Measurements from ENCODE around the gene ITGAD. TPM values are rescaled to one million over a fixed set of nuclear protein-coding genes. Genes with fewer than 3 reads are reported as not detected.

The ITGAD gene
- total RNA-seq, 1 donor from 2014 or later: not detected

- Histone ChIP-seq H3K27me3 (ENCODE audit: control insufficient read depth, insufficient read depth, low read length) (no peaks in the 10 kb centered on the region), H3K4me3 (ENCODE audit: low read depth, low read length) (no peak overlapping the region), H3K36me3 (ENCODE audit: control insufficient read depth, insufficient read depth, low read length) (no peaks in the 10 kb centered on the region)
- DNase-seq (ENCODE audit: low read depth): no peak
- no peak for TF ChIP-seq CTCF (IDR thresholded peaks at IDR 0.05; ENCODE audit: insufficient read depth, low read length, poor library complexity, severe bottlenecking)
Observed at GRCh38 chr16:31363721-31364120, 29.4 kb upstream of the ITGAD start.

GRCh38 chr16:31364421-31364820, 28.7 kb upstream of the ITGAD start:
- TF ChIP-seq CTCF (IDR thresholded peaks at IDR 0.05; ENCODE audit: insufficient read depth, low read length, poor library complexity, severe bottlenecking): no peak
- Histone ChIP-seq H3K4me3 (ENCODE audit: low read depth, low read length) (no peak overlapping the region), H3K27me3 (ENCODE audit: control insufficient read depth, insufficient read depth, low read length) (no peaks in the 10 kb centered on the region), H3K36me3 (ENCODE audit: control insufficient read depth, insufficient read depth, low read length) (no peaks in the 10 kb centered on the region)
- DNase-seq (ENCODE audit: low read depth): no peak

- H3K4me3 ChIP-seq (ENCODE audit: low read depth, low read length): no peak overlapping the region
- TF ChIP-seq CTCF (IDR thresholded peaks at IDR 0.05; ENCODE audit: insufficient read depth, low read length, poor library complexity, severe bottlenecking): no peak
- no peak for DNase-seq (ENCODE audit: low read depth)
- no peaks in the 10 kb centered on the region for H3K27me3 ChIP-seq (ENCODE audit: control insufficient read depth, insufficient read depth, low read length)
- no peaks in the 10 kb centered on the region for H3K36me3 ChIP-seq (ENCODE audit: control insufficient read depth, insufficient read depth, low read length)
Observed at GRCh38 chr16:31365131-31365865, 27.8 kb upstream of the ITGAD start.

DNA sequence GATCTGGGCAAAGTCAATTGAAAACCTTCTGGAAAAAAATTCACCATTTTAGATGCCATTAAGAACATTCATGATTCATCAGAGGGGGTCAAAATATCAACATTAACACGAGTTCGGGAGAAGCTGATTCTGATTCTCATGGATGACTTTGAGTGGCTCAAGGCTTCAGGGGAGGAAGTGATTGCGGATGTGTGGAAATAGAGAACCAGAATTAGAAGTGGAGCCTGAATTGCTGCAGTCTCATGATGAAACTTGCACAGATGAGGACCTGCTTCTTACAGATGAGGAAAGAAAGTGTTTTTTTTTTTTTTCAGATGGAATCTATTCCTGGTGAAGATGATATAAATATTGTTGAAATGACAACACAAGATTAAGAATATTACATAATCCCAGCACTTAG, 25.3 kb upstream of the ITGAD start:
- no peaks in the 10 kb centered on the region for H3K36me3 ChIP-seq (ENCODE audit: control insufficient read depth, insufficient read depth, low read length)
- H3K27me3 ChIP-seq (ENCODE audit: control insufficient read depth, insufficient read depth, low read length): no peaks in the 10 kb centered on the region
- H3K4me3 ChIP-seq (ENCODE audit: low read depth, low read length): no peak overlapping the region
- no peak for DNase-seq (ENCODE audit: low read depth)
- no peak for TF ChIP-seq CTCF (IDR thresholded peaks at IDR 0.05; ENCODE audit: insufficient read depth, low read length, poor library complexity, severe bottlenecking)

- no peaks in the 10 kb centered on the region for H3K36me3 ChIP-seq (ENCODE audit: control insufficient read depth, insufficient read depth, low read length)
- H3K4me3 ChIP-seq (ENCODE audit: low read depth, low read length): no peak overlapping the region
- no peak for DNase-seq (ENCODE audit: low read depth)
- H3K27me3 ChIP-seq (ENCODE audit: control insufficient read depth, insufficient read depth, low read length): no peaks in the 10 kb centered on the region
- TF ChIP-seq CTCF (IDR thresholded peaks at IDR 0.05; ENCODE audit: insufficient read depth, low read length, poor library complexity, severe bottlenecking): no peak
Observed at GRCh38 chr16:31371008-31371407, 22.1 kb upstream of the ITGAD start.
